GM19438 (cell line): ENCODE measurements around the gene FZD10.

Source experiments
- ATAC-seq: cut with Tn5 transposase; IDR thresholded peaks from one replicate; pipeline ENCODE4 v1.9.1; 2021; ENCODE audit warnings: low read depth; ENCODE audit not compliant: unreplicated experiment

The FZD10 gene

DNA sequence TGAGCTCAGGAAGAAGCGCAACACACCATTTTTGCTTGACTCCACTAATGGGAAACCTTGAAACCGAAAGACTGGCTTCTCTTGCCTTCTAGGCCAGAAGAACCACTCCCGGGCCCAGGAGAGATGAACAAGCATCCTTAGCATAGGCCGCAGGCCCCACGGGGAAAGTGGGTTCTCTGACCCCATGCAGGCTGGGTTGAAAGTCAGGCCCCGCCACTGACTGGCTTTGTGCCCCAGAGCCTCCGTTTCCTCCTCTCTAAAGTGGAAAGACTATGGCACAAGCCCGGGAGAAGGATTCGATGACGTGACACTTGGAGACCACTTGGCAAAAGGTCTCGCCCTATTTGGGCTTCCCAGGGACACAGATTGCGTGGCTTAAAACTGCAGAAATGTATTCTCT, 9.9 kb upstream of the FZD10 start:
- no peak for ATAC-seq

DNA sequence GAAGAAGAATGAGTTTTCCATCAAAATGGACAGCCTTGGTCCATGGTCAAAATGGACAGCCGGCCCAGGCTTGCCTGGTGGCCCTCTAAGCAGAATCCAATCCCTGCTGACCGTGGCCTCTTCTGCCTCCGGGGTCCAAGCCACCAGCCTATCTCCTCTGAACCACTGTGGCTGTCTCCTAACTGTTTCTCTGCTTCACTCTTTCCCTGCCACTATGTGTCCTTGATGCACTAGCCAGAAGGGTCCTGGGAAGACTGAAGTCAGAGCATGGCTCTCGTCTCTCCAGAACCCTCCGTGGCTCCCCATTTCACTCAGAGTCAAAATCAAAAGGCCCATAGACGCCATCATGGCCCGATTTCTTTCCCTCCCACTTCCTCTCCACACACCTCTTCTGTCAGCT, 8.5 kb upstream of the FZD10 start:
- no peak for ATAC-seq

DNA sequence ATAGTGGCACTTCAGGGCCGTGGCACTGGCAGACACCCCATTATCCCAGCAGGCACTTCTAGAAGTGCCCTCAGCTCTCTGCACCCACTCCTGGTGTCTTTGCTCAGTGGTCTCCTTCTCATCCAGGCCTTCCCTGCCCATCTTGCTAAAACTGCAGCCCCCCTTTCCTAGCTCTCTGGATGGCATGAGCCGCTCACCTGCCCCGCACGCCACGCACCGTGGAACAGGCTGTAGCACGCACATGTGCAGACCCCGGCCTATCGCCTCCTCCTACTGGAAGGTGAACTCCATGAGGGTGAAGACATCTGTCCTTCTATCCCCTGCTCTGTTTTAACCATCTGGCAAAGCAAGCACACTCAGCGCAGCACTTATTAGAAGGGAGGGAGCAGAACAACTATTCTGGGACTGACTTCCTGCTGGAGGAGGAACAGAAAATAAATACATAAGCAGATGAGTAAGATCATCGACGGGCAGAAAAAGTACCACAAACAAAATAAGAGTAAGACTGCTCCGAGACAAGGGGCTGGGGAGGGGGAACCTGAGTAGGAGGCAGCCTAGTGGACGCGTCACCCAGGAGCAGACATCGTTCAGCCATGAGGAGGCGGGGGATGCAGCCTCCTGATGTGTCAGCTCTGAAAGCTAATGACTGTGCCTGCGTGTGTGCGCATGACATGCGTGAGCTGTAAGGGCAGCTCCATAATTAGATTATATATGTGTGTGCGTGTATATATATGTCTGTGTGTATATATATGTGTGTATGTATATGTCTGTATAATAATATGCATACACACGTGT, 7.8 kb upstream of the FZD10 start:
- no peak for ATAC-seq

DNA sequence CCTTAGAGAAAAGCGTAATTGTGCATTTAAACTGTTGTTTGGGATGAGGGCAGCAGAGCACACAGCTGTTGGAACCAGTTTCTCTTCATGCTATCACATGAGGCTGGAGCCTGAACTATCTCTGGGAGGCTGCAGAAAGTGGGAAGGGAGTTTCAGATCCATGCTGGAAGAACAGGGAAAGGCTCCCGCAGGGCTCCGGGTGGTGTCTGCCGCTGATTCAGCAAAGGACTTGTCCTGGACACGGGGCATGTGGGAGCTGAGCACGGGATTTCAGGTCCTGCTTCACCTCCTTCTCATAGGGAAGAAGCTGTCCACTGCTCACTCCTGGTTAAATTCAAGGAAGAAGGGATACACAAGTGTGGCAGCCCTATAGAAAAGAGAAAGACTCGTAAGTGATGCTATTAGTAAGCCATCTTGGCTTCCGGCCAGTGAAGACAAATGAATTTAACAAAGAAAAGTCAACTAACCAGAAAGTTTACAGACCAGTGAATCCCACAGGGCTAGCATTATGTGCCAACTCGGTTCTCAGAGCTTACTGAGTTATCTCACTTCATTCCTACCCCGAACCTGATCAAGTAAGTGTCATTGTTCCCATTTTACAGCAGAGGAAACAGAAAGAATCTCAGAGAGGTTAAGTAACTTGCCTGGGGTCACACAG, 6.7 kb upstream of the FZD10 start:
- no peak for ATAC-seq

DNA sequence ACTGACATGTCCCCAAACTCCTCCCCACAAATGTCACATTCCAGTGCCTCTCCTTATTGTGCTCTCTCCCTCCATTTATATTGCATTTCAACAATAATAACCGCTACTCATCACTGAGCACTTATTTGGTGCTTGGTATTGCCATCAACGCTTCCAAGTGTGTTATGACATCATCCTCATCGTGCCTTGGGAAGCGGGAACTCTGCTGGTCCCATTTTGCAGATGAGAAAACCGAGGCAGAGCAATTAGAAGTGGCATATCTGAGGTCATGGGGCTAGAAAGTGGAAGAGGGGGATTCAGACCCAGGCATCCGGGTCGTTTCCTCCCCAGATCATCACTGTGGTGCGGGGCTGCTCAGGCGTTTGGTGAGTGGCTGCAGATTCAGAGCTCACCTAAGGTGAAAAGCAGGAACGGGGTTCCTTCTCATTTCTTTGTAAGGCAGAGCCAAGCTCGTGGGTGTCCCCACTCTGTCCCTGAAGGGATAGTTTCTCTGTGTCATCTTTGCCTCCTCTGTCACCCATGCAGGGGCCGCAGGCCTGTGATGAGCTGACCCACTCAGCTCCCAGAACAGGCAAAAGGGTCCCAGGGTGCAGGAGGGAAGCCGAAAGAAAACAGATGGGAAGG, 5.5 kb upstream of the FZD10 start:
- no peak for ATAC-seq

DNA sequence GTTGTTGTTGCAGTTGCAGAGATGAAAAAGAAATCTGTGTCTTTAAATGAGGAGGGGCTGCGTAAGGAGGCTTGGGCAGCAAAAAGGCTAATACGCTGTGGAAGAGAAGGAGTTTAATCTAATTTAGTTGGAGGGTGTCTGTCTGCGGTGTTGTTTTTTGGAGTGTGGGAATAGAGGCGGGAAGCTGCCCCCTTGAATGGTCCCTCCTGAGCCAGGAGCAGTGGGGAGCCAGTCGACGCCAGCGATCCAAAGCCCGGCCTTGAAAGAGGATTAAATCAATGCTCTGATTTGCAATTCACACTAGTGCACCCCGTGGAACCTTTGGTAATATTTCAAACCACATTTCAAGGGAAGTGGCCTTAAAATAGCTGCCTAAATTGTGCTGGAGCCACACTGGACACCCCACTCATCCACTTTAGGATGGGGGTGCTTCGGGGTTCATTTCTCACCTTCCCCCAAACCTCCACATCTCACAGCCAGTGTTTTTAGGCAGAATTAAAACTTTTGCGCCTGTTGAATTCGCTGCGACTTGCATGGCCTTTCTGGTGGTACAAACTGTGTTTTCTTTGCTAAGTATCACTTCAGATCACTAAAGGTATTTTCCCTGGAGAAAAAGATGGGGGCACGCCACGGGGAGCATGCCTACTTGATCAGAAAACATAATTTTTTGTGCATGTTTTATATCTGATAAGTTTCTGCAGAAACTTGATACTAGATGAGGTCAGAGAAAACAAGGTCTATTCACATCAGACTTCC, 4.1 kb upstream of the FZD10 start:
- no peak for ATAC-seq

DNA sequence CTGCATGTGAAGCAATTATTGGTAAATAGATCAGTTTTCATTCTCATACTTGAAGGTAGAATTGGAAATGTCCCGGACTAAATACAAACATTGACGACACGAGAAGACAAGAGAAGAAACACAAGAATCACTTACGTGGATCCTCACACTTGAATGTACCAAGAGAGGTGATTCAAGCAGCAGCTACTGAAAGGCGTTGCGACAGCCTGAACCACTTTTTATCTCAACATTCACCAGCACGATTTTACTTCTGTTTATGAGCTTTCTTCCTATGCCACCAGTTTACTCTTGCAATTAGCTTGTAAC, 3.6 kb upstream of the FZD10 start:
- no peak for ATAC-seq

DNA sequence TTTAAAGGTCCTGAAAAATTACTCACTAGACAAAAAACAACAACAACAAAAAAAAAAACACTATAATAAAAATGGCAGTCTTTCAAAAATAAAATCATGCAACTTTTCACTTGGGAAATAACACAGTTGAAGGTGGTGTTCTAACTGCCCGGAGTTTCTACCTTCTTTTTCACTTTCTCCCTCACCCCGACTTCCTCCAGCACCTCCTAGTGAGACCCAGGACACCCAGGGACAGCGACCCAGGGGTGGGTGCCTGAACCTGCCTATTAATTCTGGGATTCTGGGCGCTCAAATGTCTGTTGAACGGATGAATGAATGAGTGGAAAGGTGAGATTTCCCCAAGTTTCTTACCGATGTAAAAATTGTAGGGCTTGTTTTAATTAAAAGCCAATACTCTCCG, 2.0 kb upstream of the FZD10 start:
- ATAC-seq, result no peak

DNA sequence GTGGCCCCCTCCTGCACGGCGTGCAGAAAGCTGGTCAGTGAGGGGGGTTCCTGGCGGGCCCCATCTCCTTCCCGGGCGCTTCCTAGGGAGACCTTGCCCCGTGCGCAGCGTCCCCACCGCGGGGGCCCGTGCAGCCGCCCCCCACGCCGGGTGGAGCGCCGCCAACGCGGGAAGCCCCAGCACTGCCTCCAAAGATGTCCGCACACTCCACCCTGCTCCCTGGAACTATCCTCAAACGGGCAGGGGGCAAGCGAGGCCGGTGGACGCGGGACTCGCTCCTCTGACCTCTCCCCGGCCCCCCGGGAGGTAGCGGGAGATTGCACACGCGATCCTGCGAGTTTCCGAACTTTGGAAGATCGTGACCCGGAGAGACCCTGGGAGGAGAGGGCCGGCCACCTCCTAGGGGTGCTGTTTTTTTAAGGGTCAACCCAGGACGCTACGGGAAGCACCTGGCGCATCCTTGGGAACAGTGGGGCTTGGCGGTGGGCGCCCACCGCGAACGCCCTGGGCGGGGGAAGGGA, 1.5 kb upstream of the FZD10 start:
- no peak for ATAC-seq

DNA sequence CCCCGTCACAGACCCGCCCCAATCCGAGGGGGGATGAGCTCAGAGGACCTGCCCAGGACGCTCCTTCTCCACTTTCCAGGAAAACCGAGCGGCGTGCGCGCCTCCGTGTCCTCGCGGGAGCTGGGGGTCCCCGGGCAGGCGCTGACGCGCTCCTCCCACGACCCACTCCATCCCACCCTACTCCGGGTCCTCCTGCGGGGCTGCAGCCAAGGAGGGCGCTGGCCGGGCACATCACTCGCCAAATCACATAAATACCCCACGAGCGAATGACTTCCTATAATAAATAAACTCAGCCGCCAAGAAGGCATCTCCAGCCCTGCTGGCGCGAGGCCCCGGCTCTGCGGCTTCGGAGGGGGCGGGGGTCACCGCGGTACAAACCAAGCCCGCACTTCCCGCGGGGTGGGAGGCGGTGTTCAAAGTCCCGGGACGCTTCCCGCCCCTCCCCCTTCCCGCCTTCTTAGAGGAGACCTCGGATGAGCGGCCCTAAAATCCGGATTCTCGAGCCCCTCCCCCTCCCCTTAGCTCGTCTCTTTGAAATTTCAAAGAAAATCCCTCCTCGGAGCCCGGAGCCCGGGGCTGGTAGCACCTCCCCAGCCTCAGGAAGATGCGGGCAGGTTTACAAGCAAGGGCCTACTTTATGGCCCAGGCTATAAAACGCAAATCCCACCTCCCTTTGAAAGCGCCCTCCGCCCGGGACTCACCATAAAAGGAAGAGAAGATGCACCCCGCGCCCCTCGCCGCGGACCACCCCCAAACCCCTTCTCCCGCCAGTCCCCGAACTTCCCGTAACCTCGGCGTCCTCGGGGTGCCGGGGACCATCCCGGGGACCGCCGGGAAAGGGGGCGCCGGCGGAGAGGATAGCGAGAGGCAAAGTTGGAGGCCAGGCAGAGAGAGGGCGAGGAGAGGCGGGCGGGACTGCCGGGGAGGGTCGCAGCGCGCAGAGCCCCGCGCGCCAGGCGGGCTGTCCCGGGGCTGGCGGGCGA, 712 bp upstream of the FZD10 start:
- no peak for ATAC-seq

DNA sequence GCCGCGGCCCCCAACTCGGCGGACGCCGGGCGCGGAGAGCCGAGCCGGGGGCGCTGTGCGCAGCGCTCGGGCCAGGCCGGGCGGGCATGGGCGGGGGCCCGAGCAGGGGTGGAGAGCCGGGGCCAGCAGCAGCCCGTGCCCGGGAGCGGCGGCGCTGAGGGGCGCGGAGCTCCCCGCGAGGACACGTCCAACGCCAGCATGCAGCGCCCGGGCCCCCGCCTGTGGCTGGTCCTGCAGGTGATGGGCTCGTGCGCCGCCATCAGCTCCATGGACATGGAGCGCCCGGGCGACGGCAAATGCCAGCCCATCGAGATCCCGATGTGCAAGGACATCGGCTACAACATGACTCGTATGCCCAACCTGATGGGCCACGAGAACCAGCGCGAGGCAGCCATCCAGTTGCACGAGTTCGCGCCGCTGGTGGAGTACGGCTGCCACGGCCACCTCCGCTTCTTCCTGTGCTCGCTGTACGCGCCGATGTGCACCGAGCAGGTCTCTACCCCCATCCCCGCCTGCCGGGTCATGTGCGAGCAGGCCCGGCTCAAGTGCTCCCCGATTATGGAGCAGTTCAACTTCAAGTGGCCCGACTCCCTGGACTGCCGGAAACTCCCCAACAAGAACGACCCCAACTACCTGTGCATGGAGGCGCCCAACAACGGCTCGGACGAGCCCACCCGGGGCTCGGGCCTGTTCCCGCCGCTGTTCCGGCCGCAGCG, 639 bp downstream of the FZD10 start:
- ATAC-seq, result no peak

DNA sequence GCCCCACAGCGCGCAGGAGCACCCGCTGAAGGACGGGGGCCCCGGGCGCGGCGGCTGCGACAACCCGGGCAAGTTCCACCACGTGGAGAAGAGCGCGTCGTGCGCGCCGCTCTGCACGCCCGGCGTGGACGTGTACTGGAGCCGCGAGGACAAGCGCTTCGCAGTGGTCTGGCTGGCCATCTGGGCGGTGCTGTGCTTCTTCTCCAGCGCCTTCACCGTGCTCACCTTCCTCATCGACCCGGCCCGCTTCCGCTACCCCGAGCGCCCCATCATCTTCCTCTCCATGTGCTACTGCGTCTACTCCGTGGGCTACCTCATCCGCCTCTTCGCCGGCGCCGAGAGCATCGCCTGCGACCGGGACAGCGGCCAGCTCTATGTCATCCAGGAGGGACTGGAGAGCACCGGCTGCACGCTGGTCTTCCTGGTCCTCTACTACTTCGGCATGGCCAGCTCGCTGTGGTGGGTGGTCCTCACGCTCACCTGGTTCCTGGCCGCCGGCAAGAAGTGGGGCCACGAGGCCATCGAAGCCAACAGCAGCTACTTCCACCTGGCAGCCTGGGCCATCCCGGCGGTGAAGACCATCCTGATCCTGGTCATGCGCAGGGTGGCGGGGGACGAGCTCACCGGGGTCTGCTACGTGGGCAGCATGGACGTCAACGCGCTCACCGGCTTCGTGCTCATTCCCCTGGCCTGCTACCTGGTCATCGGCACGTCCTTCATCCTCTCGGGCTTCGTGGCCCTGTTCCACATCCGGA, 1.4 kb downstream of the FZD10 start:
- ATAC-seq, result no peak

DNA sequence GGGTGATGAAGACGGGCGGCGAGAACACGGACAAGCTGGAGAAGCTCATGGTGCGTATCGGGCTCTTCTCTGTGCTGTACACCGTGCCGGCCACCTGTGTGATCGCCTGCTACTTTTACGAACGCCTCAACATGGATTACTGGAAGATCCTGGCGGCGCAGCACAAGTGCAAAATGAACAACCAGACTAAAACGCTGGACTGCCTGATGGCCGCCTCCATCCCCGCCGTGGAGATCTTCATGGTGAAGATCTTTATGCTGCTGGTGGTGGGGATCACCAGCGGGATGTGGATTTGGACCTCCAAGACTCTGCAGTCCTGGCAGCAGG, 1.9 kb downstream of the FZD10 start:
- ATAC-seq, result no peak

DNA sequence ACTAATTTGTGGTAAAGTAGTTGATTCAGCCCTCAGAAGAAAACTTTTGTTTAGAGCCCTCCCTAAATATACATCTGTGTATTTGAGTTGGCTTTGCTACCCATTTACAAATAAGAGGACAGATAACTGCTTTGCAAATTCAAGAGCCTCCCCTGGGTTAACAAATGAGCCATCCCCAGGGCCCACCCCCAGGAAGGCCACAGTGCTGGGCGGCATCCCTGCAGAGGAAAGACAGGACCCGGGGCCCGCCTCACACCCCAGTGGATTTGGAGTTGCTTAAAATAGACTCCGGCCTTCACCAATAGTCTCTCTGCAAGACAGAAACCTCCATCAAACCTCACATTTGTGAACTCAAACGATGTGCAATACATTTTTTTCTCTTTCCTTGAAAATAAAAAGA, 2.7 kb downstream of the FZD10 start:
- ATAC-seq, result no peak

DNA sequence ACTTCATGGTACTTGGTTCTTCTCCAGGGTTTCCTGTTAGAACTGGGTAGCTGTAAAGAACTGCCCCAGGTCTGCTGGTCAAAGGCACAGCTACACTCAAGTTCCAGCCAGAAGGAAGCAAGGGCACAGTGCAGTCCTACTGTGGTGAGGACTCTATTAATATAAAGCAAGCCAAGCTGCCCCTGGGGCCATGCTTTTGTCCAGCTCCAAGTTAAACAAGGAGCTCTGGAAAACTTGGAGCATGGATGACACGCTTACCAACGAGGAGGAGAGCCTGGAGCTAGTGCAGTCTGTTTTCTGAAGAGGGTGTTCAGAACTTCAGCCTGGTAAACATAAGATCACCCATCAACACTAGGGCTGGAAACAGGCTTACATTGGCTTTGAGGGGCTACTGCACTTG, 4.0 kb downstream of the FZD10 start:
- no peak for ATAC-seq

DNA sequence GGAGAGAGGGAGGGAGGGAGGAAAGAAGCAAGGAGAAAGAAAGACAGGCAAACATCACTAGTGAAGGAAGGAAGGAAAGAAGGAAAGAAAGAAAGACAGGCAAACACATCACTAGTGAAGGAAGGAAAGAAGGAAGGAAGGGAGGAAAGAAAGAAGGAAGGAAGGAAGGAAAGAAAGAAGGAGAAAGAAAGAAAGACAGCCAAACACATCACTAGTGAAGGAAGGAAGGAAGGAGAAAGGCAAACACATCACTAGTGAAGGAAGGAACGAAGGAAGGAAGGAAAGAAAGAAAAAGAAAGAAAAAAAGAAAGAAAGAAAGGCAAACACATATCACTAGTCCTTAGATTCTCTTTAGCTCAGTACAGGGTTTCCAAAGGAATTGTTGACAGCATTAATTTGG, 5.3 kb downstream of the FZD10 start:
- ATAC-seq, result no peak

DNA sequence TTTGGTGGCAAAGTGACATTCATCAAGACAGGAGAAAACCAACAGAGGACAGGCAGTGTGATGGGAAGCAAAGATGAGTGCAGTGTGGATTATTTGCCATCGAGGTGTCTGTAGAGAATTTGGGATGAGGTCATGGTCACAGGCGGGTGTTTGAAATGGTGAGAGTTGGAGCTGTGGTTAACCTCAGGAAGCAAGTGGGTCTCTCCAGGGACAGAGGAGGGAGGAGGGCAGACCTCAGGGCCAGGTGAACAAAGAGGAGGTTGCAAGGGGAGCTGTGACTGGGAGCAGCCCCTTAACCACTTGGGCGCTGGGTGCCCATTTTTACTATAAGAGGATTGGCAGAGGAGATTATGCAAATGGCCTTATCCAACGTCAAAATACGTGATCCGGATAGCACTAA, 7.0 kb downstream of the FZD10 start:
- ATAC-seq, result no peak

DNA sequence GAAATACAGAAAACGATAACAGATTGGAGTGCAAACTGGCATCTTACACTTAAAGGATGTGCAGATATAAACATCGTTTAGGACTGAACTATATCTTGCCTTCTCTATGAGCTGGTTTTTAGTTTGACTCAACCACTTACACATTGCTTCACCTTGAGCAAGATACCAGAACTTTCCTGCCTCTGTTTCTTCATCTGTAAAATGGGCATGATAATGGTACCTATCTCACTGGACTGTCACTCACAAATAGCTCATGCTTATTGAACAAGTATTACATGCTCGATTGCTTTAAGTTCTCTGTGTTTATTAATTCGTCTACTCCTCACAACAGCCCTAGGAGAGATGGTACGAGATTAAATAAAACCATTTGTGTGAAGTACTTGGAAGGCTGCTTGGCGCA, 7.7 kb downstream of the FZD10 start:
- no peak for ATAC-seq

DNA sequence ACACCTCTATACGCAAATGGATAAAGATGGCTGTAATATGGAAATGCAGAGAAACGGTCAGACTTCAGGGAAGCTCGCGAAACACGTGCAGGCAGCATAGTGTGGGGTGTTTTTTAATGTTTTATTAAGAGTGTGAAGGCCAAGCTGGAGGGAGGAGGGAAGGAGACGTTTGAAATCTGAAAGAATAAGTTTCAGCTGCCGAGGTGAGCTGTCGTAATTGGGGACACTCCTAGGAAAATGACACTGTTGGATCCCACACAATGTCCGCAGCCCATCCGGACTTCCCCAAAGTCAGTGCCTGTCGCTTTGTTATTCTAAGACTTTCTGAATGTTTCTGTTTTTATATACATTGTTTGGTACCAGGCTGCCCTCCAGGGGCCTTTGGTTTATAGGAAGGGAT, 8.3 kb downstream of the FZD10 start:
- no peak for ATAC-seq
